B cell (primary cell): ENCODE results near the gene PRKCG. TPM values are rescaled to one million over a fixed set of nuclear protein-coding genes. Genes with fewer than 3 reads are reported as not detected.

Experiments
- ATAC-seq: fragments of 200-7000 bp; cut with Tn5 transposase; one replicate; pipeline ENCODE4 v1.10.0; 2021; ENCODE audit warnings: low read depth, mild to moderate bottlenecking, moderate number of reproducible peaks, moderate library complexity
- CTCF ChIA-PET: fragments of 350-600 bp; sonication (Branson Sonifier 250); formaldehyde crosslinking; loops from one replicate; lab custom pipeline; 2021; ENCODE audit warnings: antibody characterized with exemption, inconsistent platforms; lab: Charles Lee
- POLR2A ChIA-PET: fragments of 350-600 bp; sonication (Branson Sonifier 250); formaldehyde crosslinking; loops from one replicate; lab custom pipeline; 2021; ENCODE audit warnings: antibody characterized with exemption; lab: Charles Lee
- DNase-seq: peaks from one replicate; pipeline ENCODE4 v3.0.0; 2013
- H2AFZ ChIP-seq: 2 replicates; pipeline ENCODE4 v1.6.1; 2012; ENCODE audit warnings: mild to moderate bottlenecking, low read depth, low read length; ENCODE audit not compliant: insufficient read depth, poor library complexity, severe bottlenecking
- H3K27ac ChIP-seq, 2 donors: 1 replicate in 1 of 2; 2 replicates in 1 of 2; pipeline ENCODE4 v1.5.1; 2012 to 2013; ENCODE audit warnings: low read length in 2 of 2, mild to moderate bottlenecking in 2 of 2, moderate library complexity in 1 of 2
- H3K27me3 ChIP-seq, 4 experiments: fragments of 200-600 bp in 1 of 4; sonication (generic) in 1 of 4; replicated peaks in 1 of 4; 1 replicate in 2 of 4; 2 replicates in 2 of 4; pipeline versions ENCODE4 v1.6.1 to v1.7.0; 2013 to 2016; ENCODE audit warnings: low read length in 3 of 4, mild to moderate bottlenecking in 2 of 4, mixed read lengths in 1 of 4, moderate library complexity in 1 of 4; ENCODE audit not compliant: insufficient read depth in 4 of 4, control insufficient read depth in 3 of 4; ENCODE audit errors: control extremely low read depth in 1 of 4
- H3K36me3 ChIP-seq, 2 experiments: replicated peaks in 1 of 2; 1 replicate in 1 of 2; 2 replicates in 1 of 2; pipeline versions ENCODE4 v1.6.1 to v1.7.1; 2013; ENCODE audit warnings: low read length in 1 of 2; ENCODE audit not compliant: insufficient read depth in 2 of 2, control insufficient read depth in 1 of 2; ENCODE audit errors: control extremely low read depth in 1 of 2, extremely low read depth in 1 of 2
- H3K4me1 ChIP-seq, 2 donors: fragments of 200-600 bp in 1 of 2; sonication (generic) in 1 of 2; 1 replicate in 1 of 2; 2 replicates in 1 of 2; pipeline versions ENCODE4 v1.5.1 to v1.6.1; 2013 to 2017; ENCODE audit warnings: low read length in 2 of 2; ENCODE audit not compliant: control insufficient read depth in 2 of 2, insufficient read depth in 2 of 2
- H3K4me2 ChIP-seq: replicated peaks from 2 replicates; pipeline ENCODE3; 2012; ENCODE audit warnings: mild to moderate bottlenecking, low read depth, low read length; ENCODE audit not compliant: poor library complexity, severe bottlenecking
- H3K4me3 ChIP-seq, 5 experiments: fragments of 200-600 bp in 1 of 5; sonication (generic) in 1 of 5; 1 replicate in 3 of 5; 2 replicates in 2 of 5; pipeline versions ENCODE4 v1.5.1 to v1.7.0; 2011 to 2016; ENCODE audit warnings: low read length in 4 of 5, mild to moderate bottlenecking in 4 of 5, low read depth in 2 of 5, control low read depth in 1 of 5, moderate library complexity in 1 of 5; ENCODE audit not compliant: insufficient read depth in 1 of 5; ENCODE audit errors: control extremely low read depth in 1 of 5, extremely low read depth in 1 of 5
- H3K79me2 ChIP-seq: fragments of 200-600 bp; sonication (generic); one replicate; pipeline ENCODE4 v1.6.0; 2016; ENCODE audit warnings: low read length; ENCODE audit not compliant: control insufficient read depth, insufficient read depth
- H3K9ac ChIP-seq: fragments of 200-600 bp; sonication (generic); 2 replicates; pipeline ENCODE4 v1.6.1; 2017; ENCODE audit warnings: mild to moderate bottlenecking, low read length, moderate library complexity
- H3K9me3 ChIP-seq, 3 donors: one replicate each; pipeline versions ENCODE4 v1.6.1 to v1.7.1; 2013; ENCODE audit warnings: low read length in 2 of 3; ENCODE audit not compliant: control insufficient read depth in 2 of 3, insufficient read depth in 1 of 3; ENCODE audit errors: control extremely low read depth in 1 of 3
- H4K20me1 ChIP-seq: 2 replicates; pipeline ENCODE4 v1.6.0; 2012; ENCODE audit warnings: mild to moderate bottlenecking, low read length; ENCODE audit not compliant: insufficient read depth, control insufficient read depth, poor library complexity, severe bottlenecking
- H3K27ac Mint-ChIP-seq: one replicate; pipeline ENCODE4 v1.8.0; 2021; ENCODE audit warnings: mixed read lengths
- H3K27me3 Mint-ChIP-seq: one replicate; pipeline ENCODE4 v1.8.0; 2021; ENCODE audit warnings: mixed read lengths
- H3K4me1 Mint-ChIP-seq: one replicate; pipeline ENCODE4 v1.8.0; 2021; ENCODE audit warnings: mixed read lengths
- H3K4me3 Mint-ChIP-seq: one replicate; pipeline ENCODE4 v1.8.0; 2021; ENCODE audit warnings: mixed read lengths
- H3K9me3 Mint-ChIP-seq: one replicate; pipeline ENCODE4 v1.8.0; 2022; ENCODE audit warnings: mixed read lengths; ENCODE audit not compliant: insufficient read depth
- CTCF ChIP-seq: fragments of 200-600 bp; IDR thresholded peaks from one replicate; pipeline ENCODE4 v1.8.0; 2022; ENCODE audit warnings: antibody characterized with exemption, mild to moderate bottlenecking
- EZH2 ChIP-seq: IDR thresholded peaks from 2 replicates; pipeline ENCODE4 v1.6.1; 2012; ENCODE audit warnings: borderline replicate concordance, low read depth, mild to moderate bottlenecking, moderate library complexity, low read length; ENCODE audit not compliant: insufficient read depth, poor library complexity, severe bottlenecking
- WGBS: methylation state at CpG from one replicate; pipeline ENCODE4 v1.1.5; 2013; ENCODE audit warnings: missing lambda C conversion rate; ENCODE audit not compliant: insufficient coverage; 5-methylcytosine and 5-hydroxymethylcytosine counted together
- intact Hi-C: fragments of 100-400 bp; cut with micrococcal nuclease; formaldehyde crosslinking; loops from one replicate; pipeline ENCODE4 v1.10.0; 2022
- polyA plus RNA-seq: library from polyadenylated mRNA; depleted of rRNA; stranded (reverse); fragments of >200 nt; gene quantifications from 2 replicates; pipeline ENCODE4 v1.2.3, GENCODE V29; 2012
- total RNA-seq, 2 donors: library from RNA; stranded (reverse); fragments of 120-200 nt in 1 of 2; gene quantifications; 1 replicate in 1 of 2; 2 replicates in 1 of 2; pipeline versions ENCODE4 v1.2.3 to v1.2.4, GENCODE V29; 2013 to 2022

PRKCG gene
- total and polyA plus RNA-seq, 2 donors (not counting 1 experiment from before 2014, with no cell fraction given) = 0.31 TPM; not detected in 1

GRCh38 chr19:53909471-53910169, 27.6 kb downstream of the PRKCG start:
- ATAC-seq (no peak), DNase-seq (no peak)
- no peaks in the 10 kb centered on the region for H3K36me3 ChIP-seq
- peak; percentile 89 for TF ChIP-seq EZH2
- TF ChIP-seq CTCF = no peak
- H2AFZ ChIP-seq = no peak overlapping the region
- peak overlapping the region; percentile 30 for H3K4me2 ChIP-seq
- Mint-ChIP-seq H3K9me3 (no peaks in the 10 kb centered on the region), H3K4me1 (peaks cover 23% of the 10 kb centered on the region), H3K4me3 (peak overlapping the region; percentile 19), H3K27me3 (peaks cover 73% of the 10 kb centered on the region), H3K27ac (no peak overlapping the region)
- H3K27me3 ChIP-seq = peaks cover 0 to 68% (median 39%) of the 10 kb centered on the region in 4 experiments
- CTCF ChIA-PET = no interaction called here
- H3K9me3 ChIP-seq = peaks cover 0 to 40% (median 0%) of the 10 kb centered on the region in 3 donors
- POLR2A ChIA-PET = no interaction called here
- no peak overlapping the region for H3K27ac ChIP-seq
- H3K4me1 ChIP-seq = peaks cover 25 to 30% of the 10 kb centered on the region in 2 donors
- no peak overlapping the region for H3K9ac ChIP-seq
- 5% methylated on average over 47 of the region's 47 CpGs for WGBS
- H3K4me3 ChIP-seq = no peak overlapping the region
- H4K20me1 ChIP-seq = no peaks in the 10 kb centered on the region
- intact Hi-C loops = no loop called here
- no peaks in the 10 kb centered on the region for H3K79me2 ChIP-seq

GRCh38 chr19:53910170-53910518, 28.1 kb downstream of the PRKCG start:
- WGBS = 6% methylated on average over 13 of the region's 13 CpGs

More at GRCh38 chr19:53910170-53910518, 28.1 kb downstream of the PRKCG start:
- ChIA-PET CTCF (no interaction called here), POLR2A (no interaction called here)
- Histone ChIP-seq H3K27ac (no peak overlapping the region), H3K4me2 (no peak overlapping the region), H2AFZ (no peak overlapping the region), H3K27me3 (peaks cover 0 to 68% (median 39%) of the 10 kb centered on the region in 4 experiments), H3K79me2 (no peaks in the 10 kb centered on the region), H3K9ac (no peak overlapping the region), H3K4me3 (no peak overlapping the region), H3K4me1 (peaks cover 25 to 30% of the 10 kb centered on the region in 2 donors), H3K36me3 (no peaks in the 10 kb centered on the region), H4K20me1 (no peaks in the 10 kb centered on the region), H3K9me3 (peaks cover 0 to 46% (median 0%) of the 10 kb centered on the region in 3 donors)
- TF ChIP-seq CTCF (no peak), EZH2 (no peak)
- H3K9me3 Mint-ChIP-seq = no peaks in the 10 kb centered on the region
- DNase-seq (no peak), ATAC-seq (no peak)
- intact Hi-C loops = no loop called here
- no peak overlapping the region for H3K27ac Mint-ChIP-seq
- H3K4me1 Mint-ChIP-seq = peaks cover 23% of the 10 kb centered on the region
- H3K27me3 Mint-ChIP-seq = peaks cover 71% of the 10 kb centered on the region
- peak overlapping the region; percentile 19 for H3K4me3 Mint-ChIP-seq
